ENCODE data around the gene SLC38A3.
A peak's percentile ranks its signal among the peaks of the same experiment; 100 is the strongest.

GRCh38 chr3:50256978-50257890 is 52.2 kb downstream of the SLC38A3 start:
- TF ChIP-seq CTCF (IDR thresholded peaks at IDR 0.05) (peak in 1 of 3 experiments; percentile 24), POLR2AphosphoS5 (IDR thresholded peaks at IDR 0.05; ENCODE audit: insufficient read depth in 1 of 2, low read depth in 1 of 2) (no peak)
